T-helper 22 cell (primary cell): ENCODE data around the gene OR13C3.
"Not testable (repeated sequence)": the region's sequence is repeated elsewhere in the genome, so short reads cannot be mapped to it uniquely, and the experiment has no call there.

Experiments used
- DNase-seq: peaks from one replicate; pipeline ENCODE4 v3.0.0-alpha.2; 2020; ENCODE audit warnings: low read depth

Gene OR13C3

GRCh38 chr9:104536756-104537155 is at the start of gene OR13C3:
Gene OR13C3 (minus strand): TSS chr9:104536856. CDS start chr9:104536723, 133 bp downstream.
- no peak for DNase-seq

GRCh38 chr9:104580562-104580961 is 43.9 kb upstream of the OR13C3 start:
- no peak for DNase-seq

GRCh38 chr9:104577263-104577662 is 40.6 kb upstream of the OR13C3 start:
- no peak for DNase-seq

- no peak for DNase-seq
Observed at GRCh38 chr9:104575456-104575855, 38.8 kb upstream of the OR13C3 start.

- DNase-seq: no peak
Observed at GRCh38 chr9:104572612-104573011, 36.0 kb upstream of the OR13C3 start.

GRCh38 chr9:104568868-104569267 is 32.2 kb upstream of the OR13C3 start, which contains the start of gene OR13C8:
Gene OR13C8 (plus strand): TSS chr9:104569168. CDS start chr9:104569168, 0 bp downstream.
- DNase-seq: no peak

GRCh38 chr9:104564358-104564757 is 27.7 kb upstream of the OR13C3 start:
- no peak for DNase-seq

GRCh38 chr9:104556830-104557634 is 20.4 kb upstream of the OR13C3 start:
- no peak for DNase-seq

- DNase-seq: no peak
Observed at GRCh38 chr9:104555521-104555920, 18.9 kb upstream of the OR13C3 start.

- no peak for DNase-seq
Observed at GRCh38 chr9:104553261-104553660, 16.6 kb upstream of the OR13C3 start.

GRCh38 chr9:104544644-104545043 is 8.0 kb upstream of the OR13C3 start:
- no peak for DNase-seq

- DNase-seq: no peak
Observed at GRCh38 chr9:104539275-104539674, 2.6 kb upstream of the OR13C3 start.

- no peak for DNase-seq
Observed at GRCh38 chr9:104527109-104527508, 9.5 kb downstream of the OR13C3 start, which contains the start of gene OR13C4. Gene OR13C4 (minus strand): TSS chr9:104527209. CDS start chr9:104527209, 0 bp downstream.

GRCh38 chr9:104520241-104520640 is 16.4 kb downstream of the OR13C3 start:
- not testable (repeated sequence) for DNase-seq

GRCh38 chr9:104514901-104515300 is 21.8 kb downstream of the OR13C3 start:
- DNase-seq: no peak

- DNase-seq: no peak
Observed at GRCh38 chr9:104506565-104506964, 30.1 kb downstream of the OR13C3 start.

- no peak for DNase-seq
Observed at GRCh38 chr9:104503963-104504362, 32.7 kb downstream of the OR13C3 start, which contains the start of gene OR13F1. Gene OR13F1 (plus strand): TSS chr9:104504263. CDS start chr9:104504263, 0 bp downstream.

GRCh38 chr9:104503440-104503839 is 33.2 kb downstream of the OR13C3 start:
- DNase-seq: no peak

GRCh38 chr9:104494808-104495207 is 41.8 kb downstream of the OR13C3 start:
- no peak for DNase-seq
